Measurements from ENCODE around the gene ENAH.

ENAH gene

DNA sequence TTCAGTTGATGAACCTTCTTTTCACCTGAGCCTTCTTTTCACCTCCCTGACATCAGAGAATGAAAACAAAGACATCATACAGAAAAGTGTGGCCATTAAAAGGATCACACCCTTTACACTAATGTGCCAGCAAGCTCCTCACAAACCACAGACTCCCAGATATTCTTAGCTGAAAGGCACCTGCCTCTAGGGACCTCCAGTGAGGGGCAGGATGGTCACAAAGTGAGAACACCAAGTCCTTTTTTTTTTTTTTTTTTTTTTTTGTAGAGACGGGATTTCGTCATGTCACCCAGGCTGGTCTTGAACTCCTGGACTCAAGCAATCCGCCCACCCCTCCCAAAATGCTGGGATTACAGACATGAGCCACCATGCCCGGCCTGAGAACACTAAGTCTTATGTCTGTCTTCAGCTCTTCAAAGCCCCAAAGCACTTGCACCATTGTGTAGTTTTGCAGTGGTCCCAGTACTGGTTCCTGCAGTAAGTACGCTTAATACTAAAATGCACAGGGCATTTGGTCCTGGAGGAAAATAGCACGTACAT, 166.9 kb downstream of the ENAH start:
- no peak overlapping the region for H3K4me3 ChIP-seq (ENCODE audit: low read depth, low read length)
- DNase-seq (ENCODE audit: low read depth), result no peak
- TF ChIP-seq, protein P1, sequence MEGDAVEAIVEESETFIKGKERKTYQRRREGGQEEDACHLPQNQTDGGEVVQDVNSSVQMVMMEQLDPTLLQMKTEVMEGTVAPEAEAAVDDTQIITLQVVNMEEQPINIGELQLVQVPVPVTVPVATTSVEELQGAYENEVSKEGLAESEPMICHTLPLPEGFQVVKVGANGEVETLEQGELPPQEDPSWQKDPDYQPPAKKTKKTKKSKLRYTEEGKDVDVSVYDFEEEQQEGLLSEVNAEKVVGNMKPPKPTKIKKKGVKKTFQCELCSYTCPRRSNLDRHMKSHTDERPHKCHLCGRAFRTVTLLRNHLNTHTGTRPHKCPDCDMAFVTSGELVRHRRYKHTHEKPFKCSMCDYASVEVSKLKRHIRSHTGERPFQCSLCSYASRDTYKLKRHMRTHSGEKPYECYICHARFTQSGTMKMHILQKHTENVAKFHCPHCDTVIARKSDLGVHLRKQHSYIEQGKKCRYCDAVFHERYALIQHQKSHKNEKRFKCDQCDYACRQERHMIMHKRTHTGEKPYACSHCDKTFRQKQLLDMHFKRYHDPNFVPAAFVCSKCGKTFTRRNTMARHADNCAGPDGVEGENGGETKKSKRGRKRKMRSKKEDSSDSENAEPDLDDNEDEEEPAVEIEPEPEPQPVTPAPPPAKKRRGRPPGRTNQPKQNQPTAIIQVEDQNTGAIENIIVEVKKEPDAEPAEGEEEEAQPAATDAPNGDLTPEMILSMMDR (IDR thresholded peaks at IDR 0.05; ENCODE audit: control insufficient read depth, extremely low read depth, insufficient read depth), result no peak

DNA sequence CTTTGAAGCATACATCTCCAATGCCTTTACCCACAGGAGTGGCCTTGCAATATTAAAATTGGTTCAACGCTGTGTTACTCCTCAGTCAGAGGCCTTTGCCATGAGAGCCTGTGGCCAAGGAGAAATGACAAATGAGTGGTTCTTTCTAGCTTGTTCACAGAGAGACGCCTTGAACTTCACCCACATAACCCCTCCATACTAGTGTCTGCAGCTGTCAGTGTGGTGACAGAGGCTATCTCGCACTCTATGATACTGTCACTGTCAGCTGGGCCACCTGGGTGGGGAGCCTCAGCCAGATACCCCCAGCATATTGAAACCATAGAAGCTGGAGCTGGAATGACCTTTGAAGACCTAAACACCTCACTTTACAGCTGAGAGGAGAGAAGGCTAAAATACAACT, 167.7 kb downstream of the ENAH start:
- DNase-seq (ENCODE audit: low read depth), result no peak
- TF ChIP-seq, protein P1 (IDR thresholded peaks at IDR 0.05; ENCODE audit: control insufficient read depth, extremely low read depth, insufficient read depth), result no peak
- no peak overlapping the region for H3K4me3 ChIP-seq (ENCODE audit: low read depth, low read length)

DNA sequence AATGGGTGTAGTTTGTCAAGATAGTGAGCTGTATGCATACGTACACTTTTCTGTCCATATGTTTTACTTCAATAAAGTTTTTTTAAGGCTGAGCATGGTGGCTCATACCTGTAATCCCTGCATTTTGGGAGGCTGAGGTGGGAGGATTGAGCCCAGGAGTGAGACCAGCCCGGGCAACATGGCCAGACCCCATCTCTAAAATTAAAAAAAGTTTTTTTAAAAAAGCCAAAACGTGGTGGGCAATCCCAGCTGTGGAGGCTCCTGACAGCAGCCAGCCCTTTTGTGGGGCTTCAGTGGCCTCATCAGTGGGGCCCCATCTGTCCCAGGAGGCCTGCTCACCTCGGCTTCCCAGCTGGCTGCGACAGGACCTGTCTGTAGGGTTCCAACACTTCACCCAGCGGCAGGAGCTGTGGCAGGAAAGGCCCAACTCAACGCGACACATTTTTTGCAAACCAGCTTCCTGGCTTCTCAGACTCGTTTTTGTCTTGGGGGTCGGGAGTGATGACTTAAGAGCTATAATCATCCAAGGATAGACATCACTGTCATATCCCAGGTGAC, 168.2 kb downstream of the ENAH start:
- TF ChIP-seq, protein P1 (IDR thresholded peaks at IDR 0.05; ENCODE audit: control insufficient read depth, extremely low read depth, insufficient read depth), result no peak
- H3K4me3 ChIP-seq (ENCODE audit: low read depth, low read length), result no peak overlapping the region
- no peak for DNase-seq (ENCODE audit: low read depth)

DNA sequence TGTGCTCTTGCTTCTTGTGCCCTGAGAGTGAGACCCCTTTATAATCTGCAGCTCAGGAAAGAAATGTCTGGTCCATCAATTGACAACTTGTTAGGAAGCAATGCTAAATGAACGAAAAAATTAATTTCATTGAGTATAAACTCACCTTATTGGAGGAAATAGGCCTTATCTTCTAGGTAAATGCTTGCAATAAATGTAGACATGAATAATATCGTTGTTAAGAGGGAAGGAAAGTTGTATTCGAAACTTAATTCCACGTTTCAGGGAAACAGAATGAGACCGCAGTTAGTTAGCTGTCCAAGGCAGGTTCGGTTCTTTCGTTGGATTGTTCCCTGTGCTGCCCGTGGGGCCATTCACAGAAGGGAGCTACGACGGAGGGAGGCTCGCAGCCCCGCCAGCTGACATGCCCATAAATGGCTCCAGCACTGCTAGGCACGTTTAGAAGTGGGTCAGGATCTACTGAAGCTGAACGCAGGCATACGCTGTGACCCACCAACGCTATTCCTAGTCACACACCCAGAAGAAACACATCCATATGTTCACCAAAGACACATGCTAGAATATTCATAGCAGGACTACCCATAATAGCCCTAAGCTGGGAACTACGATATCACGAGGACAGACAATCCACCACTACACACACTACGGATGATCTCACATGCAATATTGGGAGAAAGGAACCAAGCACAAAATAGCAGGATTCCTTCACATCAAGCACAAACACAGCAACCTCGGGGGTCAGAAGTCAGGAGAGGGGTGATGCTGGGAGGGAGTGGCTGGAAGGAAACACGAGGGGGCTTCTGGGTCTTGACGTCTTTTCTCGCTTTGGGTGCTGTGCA, 168.9 kb downstream of the ENAH start:
- no peak for DNase-seq (ENCODE audit: low read depth)
- H3K4me3 ChIP-seq (ENCODE audit: low read depth, low read length), result no peak overlapping the region
- TF ChIP-seq, protein P1 (IDR thresholded peaks at IDR 0.05; ENCODE audit: control insufficient read depth, extremely low read depth, insufficient read depth), result no peak

DNA sequence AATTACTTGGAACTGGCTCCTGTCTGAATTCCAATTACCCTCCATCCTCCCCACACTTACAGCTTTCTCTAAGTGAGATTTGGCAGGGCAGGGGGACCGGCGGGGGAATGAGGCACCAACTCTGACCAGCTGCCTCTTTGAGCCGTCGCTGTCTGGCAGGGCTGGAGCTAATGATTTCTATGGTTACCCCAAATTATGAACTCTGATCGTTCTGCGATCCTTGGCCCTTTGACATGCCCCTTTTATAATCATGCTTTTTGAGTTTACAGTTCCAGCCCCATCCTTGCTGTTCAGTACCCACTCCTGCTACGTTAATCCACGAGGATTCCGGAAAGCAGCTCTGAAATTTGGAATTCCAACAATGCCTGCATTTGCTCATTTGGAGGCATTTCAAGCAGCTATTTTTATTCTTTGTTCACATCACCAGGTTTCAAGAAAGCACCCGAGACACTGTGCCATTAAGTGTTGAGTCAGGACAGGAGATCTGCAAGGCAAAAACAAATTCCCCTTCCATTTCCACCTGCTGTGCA, 170.4 kb downstream of the ENAH start:
- TF ChIP-seq, protein P1 (IDR thresholded peaks at IDR 0.05; ENCODE audit: control insufficient read depth, extremely low read depth, insufficient read depth), result no peak
- H3K4me3 ChIP-seq (ENCODE audit: low read depth, low read length), result no peak overlapping the region
- DNase-seq (ENCODE audit: low read depth), result no peak

DNA sequence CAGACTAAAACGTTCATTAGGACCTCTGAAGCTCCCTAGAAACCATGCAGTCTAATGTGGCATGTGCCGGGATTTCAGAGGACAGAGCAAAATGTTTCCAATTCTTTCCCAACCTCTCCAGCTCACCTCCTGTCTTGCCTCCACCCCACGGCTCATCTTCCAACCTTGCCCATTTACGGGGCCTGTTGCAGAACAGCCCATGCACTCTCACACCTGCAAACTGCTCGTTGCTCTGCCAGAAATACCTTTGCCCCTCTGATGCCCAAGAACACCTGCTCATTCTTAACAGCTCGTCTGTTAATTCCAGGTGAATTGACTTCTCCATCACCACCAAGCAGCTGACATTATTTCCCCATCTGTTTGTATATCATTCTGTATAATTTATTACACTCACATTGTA, 171.2 kb downstream of the ENAH start:
- DNase-seq (ENCODE audit: low read depth), result no peak
- H3K4me3 ChIP-seq (ENCODE audit: low read depth, low read length), result no peak overlapping the region
- TF ChIP-seq, protein P1 (IDR thresholded peaks at IDR 0.05; ENCODE audit: control insufficient read depth, extremely low read depth, insufficient read depth), result no peak

All from LNCaP clone FGC (cell line).